OCI-M1 (cell line): ENCODE measurements around the gene MOSPD3.

Source experiments
- DNase-seq: peaks from one replicate; lab custom pipeline; 2025; lab: John Stamatoyannopoulos, UW

Gene MOSPD3

GRCh38 chr7:100575746-100576383, 36.5 kb upstream of the MOSPD3 start:
- DNase-seq: no peak

- DNase-seq: no peak
Measured at GRCh38 chr7:100576384-100576993, 35.9 kb upstream of the MOSPD3 start.

- no peak for DNase-seq
Measured at GRCh38 chr7:100577103-100577502, 35.2 kb upstream of the MOSPD3 start.

GRCh38 chr7:100577507-100577906, 34.8 kb upstream of the MOSPD3 start:
- DNase-seq: no peak

- no peak for DNase-seq
Measured at GRCh38 chr7:100578246-100579183, 33.8 kb upstream of the MOSPD3 start.

GRCh38 chr7:100580466-100581283, 31.7 kb upstream of the MOSPD3 start:
- no peak for DNase-seq

GRCh38 chr7:100582041-100582579, 30.2 kb upstream of the MOSPD3 start:
- no peak for DNase-seq

- DNase-seq: no peak
Measured at GRCh38 chr7:100582650-100583049, 29.7 kb upstream of the MOSPD3 start.

GRCh38 chr7:100583132-100584053, 28.9 kb upstream of the MOSPD3 start:
- DNase-seq: peak; percentile 95

- peak; percentile 80 for DNase-seq
Measured at GRCh38 chr7:100584054-100584682, 28.2 kb upstream of the MOSPD3 start.

- peak; percentile 87 for DNase-seq
Measured at GRCh38 chr7:100584683-100585510, 27.4 kb upstream of the MOSPD3 start.

- DNase-seq: peak; percentile 86
Measured at GRCh38 chr7:100585511-100586265, 26.7 kb upstream of the MOSPD3 start, which contains the start of gene LRCH4. Gene LRCH4, minus strand, starts transcription at chr7:100586129. Its CDS starts 29 bp downstream, at chr7:100586100.

GRCh38 chr7:100586266-100587025, 25.9 kb upstream of the MOSPD3 start, which contains the start of gene FBXO24:
Gene FBXO24, plus strand, starts transcription at chr7:100586328. Its CDS starts 298 bp downstream, at chr7:100586626.
- peak; percentile 100 for DNase-seq

- peak; percentile 69 for DNase-seq
Measured at GRCh38 chr7:100588438-100588837, 23.9 kb upstream of the MOSPD3 start.

GRCh38 chr7:100589341-100589947, 22.9 kb upstream of the MOSPD3 start:
- no peak for DNase-seq

GRCh38 chr7:100590077-100590737, 22.1 kb upstream of the MOSPD3 start:
- no peak for DNase-seq
